Neural progenitor cell (in vitro differentiated cells): ENCODE results near the gene ORC5. TPM values are rescaled to one million over a fixed set of nuclear protein-coding genes. Genes with fewer than 3 reads are reported as not detected.

Experiments
- DNase-seq: peaks from one replicate; pipeline ENCODE4 v3.0.0-alpha.2; 2016; ENCODE audit warnings: low spot score
- H2AFZ ChIP-seq: fragments of 200-600 bp; sonication (generic); replicated peaks from 2 replicates; pipeline ENCODE4 v1.6.1; 2016; ENCODE audit warnings: antibody characterized with exemption
- H3F3A ChIP-seq: fragments of 200-600 bp; sonication (generic); 2 replicates; pipeline ENCODE4 v1.6.1; 2016; ENCODE audit warnings: antibody characterized with exemption, low read depth
- H3K27ac ChIP-seq: fragments of 200-600 bp; sonication (generic); 2 replicates; pipeline ENCODE4 v1.5.1; 2016; ENCODE audit warnings: mild to moderate bottlenecking
- H3K27me3 ChIP-seq: fragments of 200-600 bp; sonication (generic); 2 replicates; pipeline ENCODE4 v1.6.1; 2016; ENCODE audit warnings: mild to moderate bottlenecking, moderate library complexity
- H3K36me3 ChIP-seq: fragments of 200-600 bp; sonication (generic); 2 replicates; pipeline ENCODE4 v1.5.1; 2016
- H3K4me1 ChIP-seq: fragments of 200-600 bp; sonication (generic); 2 replicates; pipeline ENCODE4 v1.6.1; 2016; ENCODE audit warnings: mixed run types
- H3K4me2 ChIP-seq: fragments of 200-600 bp; sonication (generic); 2 replicates; pipeline ENCODE4 v1.6.1; 2016
- H3K4me3 ChIP-seq: fragments of 200-600 bp; sonication (generic); 2 replicates; pipeline ENCODE4 v1.5.1; 2016
- H3K79me2 ChIP-seq: fragments of 200-600 bp; sonication (generic); 2 replicates; pipeline ENCODE4 v1.6.1; 2016; ENCODE audit warnings: low read depth
- H3K9ac ChIP-seq: fragments of 200-600 bp; sonication (generic); 2 replicates; pipeline ENCODE4 v1.6.1; 2016
- H3K9me3 ChIP-seq: fragments of 200-600 bp; sonication (generic); 2 replicates; pipeline ENCODE4 v1.5.1; 2016; ENCODE audit warnings: low read depth
- H4K20me1 ChIP-seq: fragments of 200-600 bp; sonication (generic); 2 replicates; pipeline ENCODE4 v1.6.1; 2016; ENCODE audit warnings: low read depth
- H3K27ac Mint-ChIP-seq: 3 replicates; pipeline ENCODE4 v1.8.0; 2021; ENCODE audit warnings: mixed read lengths
- H3K27me3 Mint-ChIP-seq: 2 replicates; pipeline ENCODE4 v1.8.0; 2022; ENCODE audit warnings: low read depth, mild to moderate bottlenecking, inconsistent platforms, moderate library complexity, mixed read lengths; ENCODE audit not compliant: insufficient read depth
- H3K36me3 Mint-ChIP-seq: 3 replicates; pipeline ENCODE4 v1.8.0; 2021; ENCODE audit warnings: mixed read lengths
- H3K4me1 Mint-ChIP-seq: 3 replicates; pipeline ENCODE4 v1.8.0; 2021; ENCODE audit warnings: mixed read lengths
- H3K4me3 Mint-ChIP-seq: 3 replicates; pipeline ENCODE4 v1.8.0; 2021; ENCODE audit warnings: mild to moderate bottlenecking, moderate library complexity, mixed read lengths
- H3K9me3 Mint-ChIP-seq: 3 replicates; pipeline ENCODE4 v1.8.0; 2020; ENCODE audit warnings: mixed read lengths
- EZH2 ChIP-seq: fragments of 200-600 bp; sonication (generic); IDR thresholded peaks from 2 replicates; pipeline ENCODE4 v1.6.1; 2017; ENCODE audit warnings: antibody characterized with exemption, mild to moderate bottlenecking, moderate library complexity
- EZH2phosphoT487 ChIP-seq: fragments of 200-600 bp; sonication (generic); IDR thresholded peaks from 2 replicates; pipeline ENCODE4 v1.6.1; 2017; ENCODE audit warnings: antibody characterized with exemption
- total RNA-seq: library from RNA; depleted of rRNA; stranded (reverse); fragments of >200 nt; gene quantifications from 2 replicates; pipeline ENCODE4 v1.2.3, GENCODE V29; 2015; ENCODE audit warnings: low replicate concordance
- TF ChIP-seq, protein P1 (sequence below): fragments of 200-600 bp; sonication (generic); IDR thresholded peaks from 2 replicates; pipeline ENCODE4 v1.5.1; 2017; ENCODE audit warnings: antibody characterized with exemption, mild to moderate bottlenecking

The ORC5 gene
- total RNA-seq, 1 donor from 2014 or later: 14.9 TPM

DNA sequence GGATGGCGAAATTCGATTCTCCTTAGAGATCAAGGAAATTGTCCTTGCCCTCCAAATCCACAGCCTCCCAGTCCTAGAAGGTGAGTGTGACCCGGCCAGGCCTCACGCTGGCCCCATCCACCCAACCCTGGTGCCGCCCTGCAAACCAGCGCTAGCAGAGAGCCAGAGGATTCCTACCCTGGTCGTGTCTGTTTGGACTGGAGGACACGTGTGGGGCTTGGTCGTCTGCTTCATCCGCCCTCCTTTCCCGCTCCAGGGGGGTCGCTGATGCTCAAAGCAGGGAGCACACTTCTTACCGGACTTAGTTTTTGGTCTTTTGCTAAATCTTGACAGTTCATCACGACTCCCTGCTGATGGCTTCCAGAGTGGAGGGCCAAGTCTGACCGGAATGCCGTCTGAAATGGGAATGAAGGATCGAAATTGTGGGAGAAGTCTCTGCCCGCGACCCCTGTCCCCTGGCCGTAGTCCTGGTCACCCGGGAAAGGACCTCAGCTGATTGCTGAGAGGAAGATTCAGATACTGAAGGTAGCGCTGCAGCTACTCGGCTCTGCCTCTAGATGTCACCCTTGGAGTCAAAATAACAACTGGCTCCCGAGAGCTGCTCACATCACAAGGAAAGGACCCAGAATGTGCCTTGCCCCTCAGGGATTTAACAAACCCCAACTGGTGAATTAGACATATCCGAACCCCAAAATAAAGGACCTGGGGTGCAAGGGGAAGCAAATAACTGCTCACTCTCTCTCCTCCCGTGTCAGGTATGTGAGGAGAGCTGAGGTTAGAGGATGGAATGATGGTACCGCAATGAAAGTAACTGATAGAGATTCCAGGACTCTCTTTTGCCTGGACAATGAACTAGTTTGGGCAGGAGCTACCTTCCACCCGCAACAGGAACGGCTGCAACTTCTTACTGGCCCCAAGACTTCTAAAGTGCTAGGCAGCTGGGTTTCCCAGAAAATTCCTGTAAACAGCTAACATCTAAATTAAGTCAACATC lies 23.5 kb upstream of the ORC5 start:
- TF ChIP-seq EZH2phosphoT487 (no peak), EZH2 (no peak)
- TF ChIP-seq, protein P1, sequence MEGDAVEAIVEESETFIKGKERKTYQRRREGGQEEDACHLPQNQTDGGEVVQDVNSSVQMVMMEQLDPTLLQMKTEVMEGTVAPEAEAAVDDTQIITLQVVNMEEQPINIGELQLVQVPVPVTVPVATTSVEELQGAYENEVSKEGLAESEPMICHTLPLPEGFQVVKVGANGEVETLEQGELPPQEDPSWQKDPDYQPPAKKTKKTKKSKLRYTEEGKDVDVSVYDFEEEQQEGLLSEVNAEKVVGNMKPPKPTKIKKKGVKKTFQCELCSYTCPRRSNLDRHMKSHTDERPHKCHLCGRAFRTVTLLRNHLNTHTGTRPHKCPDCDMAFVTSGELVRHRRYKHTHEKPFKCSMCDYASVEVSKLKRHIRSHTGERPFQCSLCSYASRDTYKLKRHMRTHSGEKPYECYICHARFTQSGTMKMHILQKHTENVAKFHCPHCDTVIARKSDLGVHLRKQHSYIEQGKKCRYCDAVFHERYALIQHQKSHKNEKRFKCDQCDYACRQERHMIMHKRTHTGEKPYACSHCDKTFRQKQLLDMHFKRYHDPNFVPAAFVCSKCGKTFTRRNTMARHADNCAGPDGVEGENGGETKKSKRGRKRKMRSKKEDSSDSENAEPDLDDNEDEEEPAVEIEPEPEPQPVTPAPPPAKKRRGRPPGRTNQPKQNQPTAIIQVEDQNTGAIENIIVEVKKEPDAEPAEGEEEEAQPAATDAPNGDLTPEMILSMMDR: peak; percentile 71
- Histone ChIP-seq H3K27ac (no peak overlapping the region), H2AFZ (peak overlapping the region; percentile 97), H4K20me1 (no peaks in the 10 kb centered on the region), H3K4me2 (no peak overlapping the region), H3K36me3 (no peaks in the 10 kb centered on the region), H3K9ac (no peak overlapping the region), H3K79me2 (no peaks in the 10 kb centered on the region), H3K9me3 (no peaks in the 10 kb centered on the region), H3K4me1 (no peaks in the 10 kb centered on the region), H3F3A (no peaks in the 10 kb centered on the region), H3K4me3 (no peak overlapping the region), H3K27me3 (no peaks in the 10 kb centered on the region)
- peak; percentile 80 for DNase-seq
- Mint-ChIP-seq H3K9me3 (no peaks in the 10 kb centered on the region), H3K4me3 (no peak overlapping the region), H3K4me1 (peaks cover 8% of the 10 kb centered on the region), H3K36me3 (no peaks in the 10 kb centered on the region), H3K27ac (peak overlapping the region; percentile 19), H3K27me3 (no peaks in the 10 kb centered on the region)

DNA sequence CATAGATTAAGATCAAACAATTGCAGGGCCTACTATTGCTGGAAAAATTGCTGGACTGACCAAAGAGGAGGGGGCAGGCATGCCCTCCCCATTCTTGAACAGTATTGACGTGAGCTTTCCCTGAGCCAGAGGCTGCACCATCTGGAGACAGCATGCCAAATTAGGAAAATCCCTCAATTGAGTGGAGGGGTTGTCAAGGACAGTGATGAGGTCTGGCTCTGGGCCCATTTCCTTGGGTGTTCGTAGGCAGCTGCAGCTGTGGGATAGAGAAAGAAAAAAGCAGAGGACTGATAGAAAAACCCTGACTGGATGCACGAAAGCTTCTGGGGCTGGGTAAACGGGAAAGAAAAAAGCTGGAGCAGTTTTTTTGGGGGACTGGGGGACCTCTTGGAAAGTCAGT lies 22.8 kb upstream of the ORC5 start:
- Mint-ChIP-seq H3K9me3 (no peaks in the 10 kb centered on the region), H3K36me3 (no peaks in the 10 kb centered on the region), H3K4me3 (no peak overlapping the region), H3K27ac (no peak overlapping the region), H3K4me1 (peaks cover 8% of the 10 kb centered on the region), H3K27me3 (no peaks in the 10 kb centered on the region)
- Histone ChIP-seq H2AFZ (no peak overlapping the region), H3K79me2 (no peaks in the 10 kb centered on the region), H3K27ac (no peak overlapping the region), H3K9me3 (no peaks in the 10 kb centered on the region), H3F3A (no peaks in the 10 kb centered on the region), H3K27me3 (no peaks in the 10 kb centered on the region), H3K36me3 (no peaks in the 10 kb centered on the region), H3K4me1 (no peaks in the 10 kb centered on the region), H3K9ac (no peak overlapping the region), H3K4me3 (no peak overlapping the region), H4K20me1 (no peaks in the 10 kb centered on the region), H3K4me2 (no peak overlapping the region)
- no peak for TF ChIP-seq EZH2phosphoT487
- TF ChIP-seq EZH2: no peak
- TF ChIP-seq, protein P1: no peak
- no peak for DNase-seq

DNA sequence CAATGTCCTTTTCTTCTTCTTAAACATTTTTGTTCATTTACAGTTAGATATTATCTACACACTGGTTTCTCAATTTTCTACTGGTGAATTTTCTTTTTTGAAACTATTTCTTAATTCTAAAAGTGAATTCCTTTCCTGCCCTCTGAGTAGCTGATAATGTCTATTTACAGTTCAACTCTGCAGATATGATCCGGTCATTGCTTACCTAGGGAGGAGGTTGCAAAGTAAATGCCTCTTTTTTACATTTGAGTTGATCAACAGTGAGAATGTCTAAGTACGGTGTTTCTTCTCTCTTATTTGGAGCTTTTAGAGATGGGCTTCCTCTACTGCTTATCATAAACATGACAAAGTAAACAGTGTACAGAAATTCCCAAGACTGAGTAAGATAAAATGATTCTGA lies 20.6 kb upstream of the ORC5 start:
- Mint-ChIP-seq H3K36me3 (no peaks in the 10 kb centered on the region), H3K27me3 (peaks cover 2% of the 10 kb centered on the region), H3K4me1 (peaks cover 22% of the 10 kb centered on the region), H3K27ac (no peak overlapping the region), H3K9me3 (no peaks in the 10 kb centered on the region), H3K4me3 (no peak overlapping the region)
- no peaks in the 10 kb centered on the region for H4K20me1 ChIP-seq
- TF ChIP-seq EZH2phosphoT487: no peak
- TF ChIP-seq, protein P1: no peak
- TF ChIP-seq EZH2: no peak
- no peaks in the 10 kb centered on the region for H3K4me1 ChIP-seq
- no peak overlapping the region for H3K27ac ChIP-seq
- no peaks in the 10 kb centered on the region for H3K79me2 ChIP-seq
- H3K9me3 ChIP-seq: no peaks in the 10 kb centered on the region
- no peak overlapping the region for H2AFZ ChIP-seq
- H3F3A ChIP-seq: no peaks in the 10 kb centered on the region
- no peak overlapping the region for H3K9ac ChIP-seq
- no peaks in the 10 kb centered on the region for H3K36me3 ChIP-seq
- no peak overlapping the region for H3K4me2 ChIP-seq
- H3K27me3 ChIP-seq: no peaks in the 10 kb centered on the region
- DNase-seq: no peak
- no peak overlapping the region for H3K4me3 ChIP-seq
